Measurements from ENCODE around the gene PSMA2.

PSMA2 gene

GRCh38 chr7:42876182-42877068 is 55.5 kb downstream of the PSMA2 start:
- Histone ChIP-seq H3K9me3 (ENCODE audit: severe bottlenecking) (no peaks in the 10 kb centered on the region), H3K36me3 (ENCODE audit: low read depth) (no peaks in the 10 kb centered on the region), H3K27me3 (ENCODE audit: insufficient read depth, poor library complexity, severe bottlenecking) (no peaks in the 10 kb centered on the region), H3K4me1 (ENCODE audit: insufficient read depth, poor library complexity, severe bottlenecking) (peaks cover 3% of the 10 kb centered on the region), H3K4me3 (ENCODE audit: severe bottlenecking) (no peak overlapping the region), H3K27ac (ENCODE audit: poor library complexity, severe bottlenecking) (no peak overlapping the region)
- peak; percentile 66; the same call in 2 of the 3 replicates for ATAC-seq (ENCODE audit: low read depth)
- no peak for DNase-seq (ENCODE audit: low spot score)
- TF ChIP-seq, protein P1, sequence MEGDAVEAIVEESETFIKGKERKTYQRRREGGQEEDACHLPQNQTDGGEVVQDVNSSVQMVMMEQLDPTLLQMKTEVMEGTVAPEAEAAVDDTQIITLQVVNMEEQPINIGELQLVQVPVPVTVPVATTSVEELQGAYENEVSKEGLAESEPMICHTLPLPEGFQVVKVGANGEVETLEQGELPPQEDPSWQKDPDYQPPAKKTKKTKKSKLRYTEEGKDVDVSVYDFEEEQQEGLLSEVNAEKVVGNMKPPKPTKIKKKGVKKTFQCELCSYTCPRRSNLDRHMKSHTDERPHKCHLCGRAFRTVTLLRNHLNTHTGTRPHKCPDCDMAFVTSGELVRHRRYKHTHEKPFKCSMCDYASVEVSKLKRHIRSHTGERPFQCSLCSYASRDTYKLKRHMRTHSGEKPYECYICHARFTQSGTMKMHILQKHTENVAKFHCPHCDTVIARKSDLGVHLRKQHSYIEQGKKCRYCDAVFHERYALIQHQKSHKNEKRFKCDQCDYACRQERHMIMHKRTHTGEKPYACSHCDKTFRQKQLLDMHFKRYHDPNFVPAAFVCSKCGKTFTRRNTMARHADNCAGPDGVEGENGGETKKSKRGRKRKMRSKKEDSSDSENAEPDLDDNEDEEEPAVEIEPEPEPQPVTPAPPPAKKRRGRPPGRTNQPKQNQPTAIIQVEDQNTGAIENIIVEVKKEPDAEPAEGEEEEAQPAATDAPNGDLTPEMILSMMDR (IDR thresholded peaks at IDR 0.05; ENCODE audit: poor library complexity, severe bottlenecking), result peak; percentile 91

- H3K9me3 ChIP-seq (ENCODE audit: severe bottlenecking), result no peaks in the 10 kb centered on the region
- no peak for ATAC-seq (ENCODE audit: low read depth)
- H3K4me1 ChIP-seq (ENCODE audit: insufficient read depth, poor library complexity, severe bottlenecking), result no peaks in the 10 kb centered on the region
- H3K27me3 ChIP-seq (ENCODE audit: insufficient read depth, poor library complexity, severe bottlenecking), result no peaks in the 10 kb centered on the region
- no peaks in the 10 kb centered on the region for H3K36me3 ChIP-seq (ENCODE audit: low read depth)
- no peak for DNase-seq (ENCODE audit: low spot score)
- no peak overlapping the region for H3K27ac ChIP-seq (ENCODE audit: poor library complexity, severe bottlenecking)
- TF ChIP-seq, protein P1 (IDR thresholded peaks at IDR 0.05; ENCODE audit: poor library complexity, severe bottlenecking), result no peak
- no peak overlapping the region for H3K4me3 ChIP-seq (ENCODE audit: severe bottlenecking)
Measured at GRCh38 chr7:42869131-42870020, 62.6 kb downstream of the PSMA2 start.

DNA sequence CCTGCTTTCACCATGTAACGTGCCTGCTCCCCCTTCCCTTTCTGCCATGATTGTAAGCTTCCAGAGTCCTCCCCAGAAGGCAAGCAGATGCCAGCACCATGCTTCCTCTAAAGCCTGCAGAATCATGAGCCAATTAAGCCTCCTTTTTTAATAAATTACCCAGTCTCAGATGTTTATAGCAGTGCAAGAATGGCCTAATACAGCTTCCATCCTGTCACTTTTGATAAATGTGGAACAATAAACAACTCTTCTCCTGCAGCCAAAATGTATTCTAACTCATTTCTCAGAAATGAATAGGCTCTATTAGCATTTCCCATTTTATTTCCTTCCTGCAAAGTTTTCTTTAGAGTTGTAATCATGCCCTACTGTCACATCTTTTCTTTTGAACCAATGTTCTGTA is 63.5 kb downstream of the PSMA2 start:
- Histone ChIP-seq H3K27ac (ENCODE audit: poor library complexity, severe bottlenecking) (no peak overlapping the region), H3K4me3 (ENCODE audit: severe bottlenecking) (no peak overlapping the region), H3K36me3 (ENCODE audit: low read depth) (no peaks in the 10 kb centered on the region), H3K9me3 (ENCODE audit: severe bottlenecking) (no peaks in the 10 kb centered on the region), H3K4me1 (ENCODE audit: insufficient read depth, poor library complexity, severe bottlenecking) (no peaks in the 10 kb centered on the region), H3K27me3 (ENCODE audit: insufficient read depth, poor library complexity, severe bottlenecking) (no peaks in the 10 kb centered on the region)
- ATAC-seq (ENCODE audit: low read depth), result no peak
- no peak for DNase-seq (ENCODE audit: low spot score)
- TF ChIP-seq, protein P1 (IDR thresholded peaks at IDR 0.05; ENCODE audit: poor library complexity, severe bottlenecking), result no peak
